ENCODE results near the gene GMPPB.
A peak's percentile ranks its signal among the peaks of the same experiment; 100 is the strongest.

Gene GMPPB

DNA sequence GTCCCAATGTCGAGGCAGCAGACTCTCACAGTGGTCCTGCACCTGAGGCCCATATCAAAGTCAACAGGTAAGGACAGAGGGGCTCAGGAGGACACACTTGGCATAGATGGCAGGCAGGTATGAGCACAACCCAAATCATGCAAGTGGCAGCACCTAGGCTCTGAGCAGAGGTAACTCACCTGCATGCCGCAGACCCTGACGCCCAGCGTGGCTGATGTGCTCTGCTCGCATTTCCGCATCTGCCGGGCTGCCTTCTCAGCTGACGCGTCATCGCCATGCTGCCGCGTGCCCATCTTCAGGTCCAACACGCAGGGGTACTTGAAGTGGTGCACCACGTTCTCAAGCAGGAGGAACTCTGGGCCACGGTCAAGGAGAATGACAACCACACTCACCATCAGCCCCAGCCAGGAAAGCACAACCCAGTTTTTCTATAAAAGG lies 4.2 kb upstream of the GMPPB start:
- DNase-seq: no peak

DNA sequence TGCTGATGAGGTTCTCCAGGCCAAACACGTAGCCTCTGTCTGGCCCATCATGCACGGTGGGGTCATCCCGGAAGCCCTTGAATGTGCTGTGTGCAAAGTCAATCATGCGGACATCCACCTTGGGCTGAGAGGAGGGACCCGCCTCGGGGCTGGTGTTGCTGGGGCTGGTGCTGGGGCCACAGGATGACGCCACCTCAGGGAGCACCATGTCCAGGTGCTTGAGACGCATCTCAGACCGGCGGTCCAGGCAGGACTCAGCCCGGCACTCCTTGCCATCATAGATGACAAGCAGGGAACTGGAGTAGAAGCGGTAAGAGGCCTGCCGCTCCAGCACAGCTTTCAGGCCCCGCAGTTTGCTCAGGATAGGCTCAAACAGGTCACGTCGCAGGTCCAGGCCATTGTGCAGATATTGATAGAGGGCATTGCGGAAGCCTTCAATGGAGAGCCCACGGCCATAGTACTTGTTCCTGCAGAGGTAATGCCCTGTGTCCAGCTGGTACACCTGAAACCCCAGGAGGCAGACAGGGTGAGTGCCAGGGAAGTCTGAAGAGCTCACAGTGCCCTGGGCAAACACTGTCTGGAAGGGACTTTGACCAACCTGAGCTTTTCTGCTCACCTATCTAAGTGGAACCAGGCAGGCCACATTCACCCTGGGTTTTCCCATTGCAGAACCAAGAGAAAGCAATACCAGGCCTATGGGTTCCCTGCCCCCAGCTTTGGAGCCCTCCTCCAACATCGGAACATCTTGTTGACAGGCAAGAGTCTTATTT lies 3.6 kb upstream of the GMPPB start:
- DNase-seq: no peak

DNA sequence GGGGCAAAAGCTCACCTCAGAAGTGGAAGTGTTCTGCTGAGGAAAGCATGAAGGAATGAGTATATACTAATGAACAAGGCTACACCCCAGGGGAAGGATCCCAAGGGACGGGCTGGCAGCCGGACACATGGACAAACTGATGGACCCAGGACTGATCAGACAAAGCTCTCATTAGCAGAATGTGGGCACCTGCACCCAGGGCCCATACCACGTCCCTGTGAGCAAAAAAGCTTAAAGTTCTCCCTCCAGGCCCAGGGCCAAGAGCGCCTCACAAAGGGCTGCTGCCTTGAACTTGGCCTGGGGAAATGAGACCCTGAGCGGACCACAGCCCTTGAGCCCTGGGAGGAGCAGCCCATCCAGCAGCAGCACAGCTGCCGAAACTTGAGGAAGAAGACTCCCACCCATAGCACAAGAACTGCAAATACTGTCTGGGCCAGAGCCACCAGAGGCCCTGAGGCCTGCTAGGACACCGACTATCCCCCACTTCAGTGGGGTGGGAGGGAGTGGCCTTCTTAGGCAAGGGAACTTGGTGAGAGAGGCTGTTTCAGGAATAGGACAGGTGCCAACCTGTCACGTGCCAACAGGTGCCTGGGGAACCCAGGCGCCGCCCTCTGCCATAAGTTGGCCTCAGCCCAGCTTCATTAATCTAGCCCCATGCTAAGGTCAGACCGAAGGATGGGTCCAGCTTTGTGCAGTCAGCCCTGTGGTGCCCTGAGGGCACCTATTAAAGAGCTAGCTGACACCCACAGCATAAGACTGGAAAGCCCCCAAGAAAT lies 2.3 kb upstream of the GMPPB start:
- DNase-seq: no peak

DNA sequence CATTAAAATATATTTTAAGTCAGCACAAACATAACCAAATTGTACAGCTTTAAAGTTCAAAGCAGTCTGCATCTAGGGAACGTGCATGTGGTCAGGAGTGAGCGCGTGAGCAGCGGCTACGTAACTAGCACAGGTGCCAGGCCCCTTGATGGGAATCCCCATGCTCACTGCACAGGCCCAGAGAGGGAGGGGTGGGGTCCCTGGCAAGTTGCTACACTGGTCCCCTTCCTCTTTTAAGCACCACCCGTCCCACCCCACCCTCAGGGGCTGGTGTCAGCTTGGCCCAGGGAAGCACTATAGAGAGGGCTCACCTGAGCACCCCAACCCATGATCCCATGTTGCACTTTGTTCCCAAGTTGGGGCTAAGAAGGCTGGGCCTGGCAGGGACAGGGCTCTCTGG lies 835 bp upstream of the GMPPB start:
- DNase-seq: no peak

DNA sequence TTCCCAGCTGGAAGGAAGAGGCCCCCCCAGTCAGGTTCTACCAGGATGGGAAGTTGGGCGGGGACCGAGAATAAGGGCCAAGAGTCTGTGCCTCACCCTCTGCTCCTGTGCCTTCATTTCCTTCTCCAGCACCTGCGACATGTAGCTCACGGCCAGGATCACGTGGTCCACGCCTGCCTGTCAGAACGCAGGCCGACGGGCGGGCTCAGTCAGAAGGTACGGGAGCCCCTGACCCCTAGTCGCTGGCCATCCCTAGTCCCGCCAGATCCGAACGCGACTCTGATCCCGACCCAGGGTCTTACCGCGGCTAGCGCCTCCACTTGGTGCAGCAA lies 489 bp downstream of the GMPPB start:
- peak; percentile 14 for DNase-seq

DNA sequence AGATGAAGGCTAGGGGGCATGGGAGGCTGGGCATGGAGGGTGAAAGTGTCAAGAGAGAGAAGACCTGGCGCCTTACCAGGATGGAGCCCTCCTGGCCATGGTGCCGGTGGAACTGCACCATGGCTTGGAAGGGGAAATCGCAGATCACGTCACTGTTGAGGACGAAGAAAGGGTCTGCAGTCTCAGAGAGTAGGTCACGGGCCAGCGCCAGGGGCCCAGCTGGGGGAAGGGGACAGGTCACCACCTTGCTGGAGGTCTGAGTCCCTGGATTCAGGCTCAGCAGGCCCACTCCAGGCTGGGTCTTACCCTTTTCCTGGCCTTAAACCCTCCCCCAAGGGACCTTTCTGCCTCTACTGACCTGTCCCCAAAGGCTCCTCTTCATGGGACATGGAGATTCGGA lies 855 bp downstream of the GMPPB start:
- no peak for DNase-seq

DNA sequence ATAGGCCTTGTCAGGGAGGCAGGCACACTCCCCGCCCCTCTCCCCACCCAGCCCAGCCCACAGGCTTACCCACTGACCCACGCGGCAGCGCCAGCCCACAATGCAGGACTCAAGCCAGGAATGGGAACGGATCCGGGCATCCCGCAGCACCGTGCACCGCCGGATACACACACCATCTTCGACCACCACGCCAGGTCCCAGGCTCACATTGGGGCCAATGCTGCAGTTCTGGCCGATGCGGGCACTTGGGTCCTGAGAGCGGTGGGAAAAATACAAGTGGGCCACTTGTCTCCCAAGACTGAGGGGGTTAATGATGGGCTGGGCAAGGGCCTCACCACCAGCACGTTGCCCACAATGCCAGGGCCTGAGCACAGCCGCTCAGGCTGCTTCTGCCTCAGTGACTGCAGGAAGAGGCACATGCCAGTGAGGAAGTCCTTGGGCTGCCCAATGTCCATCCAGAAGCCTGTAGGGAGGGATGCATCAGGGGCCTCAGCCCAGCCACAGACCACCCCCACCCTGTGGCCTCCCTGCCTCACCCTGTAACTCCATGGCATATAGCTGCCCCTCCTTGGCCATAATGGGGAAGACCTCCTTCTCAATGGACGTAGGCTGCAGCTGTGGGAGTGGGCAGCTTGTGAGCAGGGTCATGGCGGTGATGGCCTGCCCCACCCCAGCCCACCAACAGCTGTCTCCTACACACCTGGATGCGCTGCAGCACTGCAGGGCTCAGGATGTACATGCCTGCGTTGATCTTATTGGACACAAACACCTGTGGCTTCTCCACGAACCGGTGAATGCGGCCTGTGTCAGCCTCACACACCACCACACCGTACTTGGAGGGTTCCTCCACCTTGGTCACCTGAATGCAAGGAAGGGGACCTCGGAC lies 1.6 kb downstream of the GMPPB start:
- DNase-seq: no peak

DNA sequence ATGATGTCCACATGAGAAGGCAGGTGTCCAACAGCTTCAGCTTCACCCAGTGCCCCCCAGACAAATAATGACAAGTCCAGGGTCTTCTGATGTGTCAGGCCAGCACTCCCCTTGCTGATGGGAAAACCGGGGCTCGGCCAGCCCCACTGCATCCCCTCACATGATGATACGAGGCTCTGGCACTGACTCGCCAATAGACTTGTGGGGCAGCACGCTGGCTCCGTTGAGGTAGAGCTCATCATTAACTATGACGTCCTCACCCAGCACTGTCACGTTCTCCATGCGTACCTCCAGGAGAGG lies 2.2 kb downstream of the GMPPB start:
- no peak for DNase-seq

DNA sequence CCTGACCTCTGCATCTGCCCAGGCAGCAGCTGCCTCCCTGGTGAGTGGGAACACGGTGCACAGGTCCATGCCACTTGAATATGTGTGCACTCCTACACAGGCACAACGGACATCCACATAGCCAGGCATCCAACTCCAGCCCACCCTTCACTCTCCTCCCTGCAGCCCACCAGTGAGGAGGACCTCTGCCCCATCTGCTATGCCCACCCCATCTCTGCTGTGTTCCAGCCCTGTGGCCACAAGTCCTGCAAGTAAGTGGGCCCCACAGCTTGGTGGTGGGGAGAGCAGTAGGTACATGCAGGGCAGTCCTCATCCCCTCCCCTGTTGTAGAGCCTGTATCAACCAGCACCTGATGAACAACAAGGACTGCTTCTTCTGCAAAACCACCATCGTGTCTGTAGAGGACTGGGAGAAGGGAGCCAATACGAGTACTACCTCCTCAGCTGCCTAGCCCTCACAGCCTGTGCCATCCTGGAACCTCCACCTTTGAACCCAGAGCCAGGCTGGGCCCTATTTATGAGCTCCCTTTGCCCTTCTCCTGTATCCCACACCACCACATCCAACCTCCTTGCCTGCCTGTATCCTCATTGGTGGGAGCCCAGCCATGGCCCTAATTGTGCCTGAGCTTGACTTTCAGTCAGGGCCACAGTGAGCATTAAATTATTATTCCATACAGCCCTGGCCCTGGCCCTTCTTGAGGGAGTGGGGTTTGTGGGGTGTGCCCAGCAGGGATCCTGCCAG lies 2.7 kb downstream of the GMPPB start:
- DNase-seq: no peak

DNA sequence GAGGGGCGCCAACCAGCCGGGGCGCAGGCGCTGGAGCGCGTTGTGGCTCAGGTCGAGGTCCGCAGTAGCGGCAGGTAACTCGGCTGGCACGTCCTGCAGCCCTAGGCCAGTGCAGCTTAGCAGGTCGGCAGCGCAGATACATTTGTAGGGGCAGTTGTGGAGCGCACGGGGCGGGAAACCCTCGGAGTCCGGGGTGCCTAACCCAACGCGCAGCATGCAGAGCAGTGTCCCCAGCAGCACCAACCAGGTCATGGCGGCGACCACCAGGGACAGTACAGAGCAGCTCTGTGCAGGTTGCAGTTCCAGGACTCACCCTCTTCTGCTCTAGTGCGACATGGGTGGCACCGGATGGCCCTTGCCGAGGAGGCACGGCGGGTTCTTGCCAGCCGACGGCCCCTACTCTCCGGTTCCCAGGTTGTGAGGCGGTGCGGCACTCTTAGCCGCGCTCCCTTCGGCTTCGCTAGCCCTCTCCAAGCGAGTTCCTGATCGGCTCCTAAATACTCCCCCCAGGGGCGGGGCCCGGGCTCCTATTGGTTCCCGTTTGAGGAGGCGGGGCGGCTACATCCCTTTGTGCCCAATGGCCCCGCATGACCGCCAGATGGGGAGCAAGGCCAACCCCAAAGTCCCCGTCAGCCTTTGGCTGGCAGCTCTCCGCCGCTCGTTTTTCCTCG lies 4.4 kb downstream of the GMPPB start, which contains the start of gene AMIGO3:
AMIGO3 (minus strand) TSS at position 471 of the 671 bp plus-strand sequence; CDS start at position 252, 219 bp downstream.
- no peak for DNase-seq

DNA sequence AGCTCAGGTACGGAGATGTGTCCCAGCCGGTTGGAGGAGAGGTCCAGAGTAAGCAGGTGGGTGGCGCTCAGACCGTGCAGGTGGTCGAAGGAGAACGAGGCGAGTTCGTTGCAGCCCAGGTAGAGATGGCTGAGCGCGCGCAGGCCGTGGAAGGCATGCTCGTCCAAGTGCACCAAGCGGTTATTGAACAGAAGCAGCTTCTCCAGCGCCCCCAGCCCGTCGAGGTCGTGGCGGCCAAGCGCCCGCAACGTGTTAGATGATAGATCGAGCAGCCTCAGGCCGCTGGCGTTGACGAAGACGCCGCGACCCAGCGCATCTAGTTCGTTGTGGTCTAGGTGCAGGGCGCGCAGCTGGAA lies 4.9 kb downstream of the GMPPB start:
- no peak for DNase-seq

DNA sequence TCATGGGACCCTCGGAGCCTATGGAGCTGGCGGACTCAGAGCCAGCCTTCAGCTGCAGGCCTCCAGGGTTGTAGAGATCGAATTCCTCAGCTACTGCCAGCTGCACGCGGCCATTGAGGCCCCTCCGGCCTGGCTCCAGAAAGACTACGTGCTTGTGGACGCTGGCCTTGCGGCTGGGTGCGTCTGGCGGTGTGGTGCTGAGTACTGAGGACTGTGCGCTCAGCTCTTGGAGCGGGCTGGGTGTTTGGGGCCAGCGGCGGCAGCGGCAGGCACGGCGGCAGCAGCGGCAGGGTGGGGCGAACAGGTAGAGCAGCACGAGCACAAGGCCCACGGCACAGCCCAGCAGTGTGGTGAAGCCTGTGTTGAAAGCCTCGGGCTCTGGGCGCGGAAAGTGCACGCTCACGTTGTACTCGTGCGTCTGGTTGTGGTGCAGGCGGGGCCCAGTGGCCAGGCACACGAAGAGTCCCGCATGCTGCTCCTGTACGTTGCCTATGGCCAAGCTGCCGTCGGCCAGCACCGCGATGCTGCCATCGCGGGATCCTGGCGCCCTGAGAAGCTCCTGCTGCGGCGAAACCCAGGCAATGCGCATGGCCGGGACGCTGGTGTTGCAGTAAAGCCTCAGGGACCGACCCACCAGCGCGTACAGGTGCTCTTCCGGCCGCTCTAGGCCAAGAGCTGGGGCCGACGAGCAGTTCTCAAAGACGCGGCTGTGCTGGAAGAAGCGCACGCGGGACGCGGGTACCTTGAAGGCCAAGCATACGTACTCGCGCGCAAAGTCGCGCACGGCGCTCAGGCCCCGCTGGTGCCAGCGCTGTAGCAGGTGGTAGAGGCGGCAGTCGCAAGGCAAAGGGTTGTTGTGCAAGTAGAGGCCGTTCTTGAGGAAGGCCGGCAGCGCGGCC lies 5.5 kb downstream of the GMPPB start:
- DNase-seq: no peak

DNA sequence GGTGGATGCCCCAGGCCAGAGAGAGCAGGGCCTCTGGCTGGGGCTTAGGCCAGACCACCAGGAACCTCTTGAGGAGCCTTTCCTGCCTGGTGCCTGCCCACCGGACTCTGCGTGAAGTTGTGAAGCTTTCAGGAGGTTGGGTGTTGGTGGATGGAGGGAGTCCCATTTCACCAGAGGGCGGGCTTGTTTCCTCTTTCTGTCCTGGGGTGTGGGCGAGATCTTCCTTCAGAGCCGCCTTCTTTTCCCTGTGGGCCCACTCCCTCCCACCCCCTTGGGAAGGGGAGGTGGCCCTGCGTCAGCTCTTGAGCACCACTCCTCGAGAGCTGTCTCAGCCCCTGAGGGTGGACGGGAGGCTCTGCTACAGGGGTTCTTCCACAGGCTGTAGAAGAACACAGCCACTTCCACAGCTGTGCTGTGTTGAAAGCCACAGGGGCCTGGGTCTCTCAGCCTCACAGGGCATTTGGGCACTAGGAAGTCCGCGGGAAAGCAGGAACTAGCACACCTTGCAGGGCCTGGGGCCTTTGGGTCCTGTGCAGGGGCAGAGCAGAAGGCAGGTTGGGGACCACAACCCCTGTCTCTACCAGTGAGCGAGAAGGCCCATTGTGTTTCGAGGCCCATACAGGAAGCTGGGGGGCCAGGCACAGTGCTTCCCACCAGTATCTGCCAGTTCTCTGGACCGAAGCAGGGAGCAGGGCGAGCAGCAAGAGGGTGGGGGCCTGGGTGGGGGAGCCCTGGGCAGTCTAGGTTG lies 6.4 kb downstream of the GMPPB start:
- no peak for DNase-seq

DNA sequence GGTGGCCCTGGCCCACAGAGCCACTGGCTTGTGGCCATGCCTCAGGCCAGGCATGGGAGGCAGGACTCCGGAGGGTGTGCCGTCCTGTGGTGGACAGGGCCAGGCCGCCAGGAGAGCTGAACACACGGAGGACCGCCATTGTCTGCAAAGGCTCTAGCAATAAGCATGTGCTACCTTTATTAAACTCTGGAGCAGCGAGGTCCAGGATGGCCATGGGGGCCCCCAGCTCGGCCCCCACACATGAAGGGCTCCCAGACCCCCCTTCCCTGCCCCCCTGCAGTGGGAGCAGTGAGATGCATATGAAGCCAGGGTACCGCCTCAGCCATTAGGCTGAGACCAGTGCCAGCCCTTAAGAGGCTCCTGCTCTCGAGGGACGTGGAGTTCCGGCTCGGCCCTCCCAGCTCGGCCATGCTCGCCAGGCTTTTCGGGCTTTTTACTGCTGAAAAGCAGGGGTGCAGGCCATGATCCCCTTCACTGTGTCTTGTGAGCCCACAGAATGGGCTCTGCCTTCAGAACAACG lies 7.0 kb downstream of the GMPPB start:
- DNase-seq: no peak

DNA sequence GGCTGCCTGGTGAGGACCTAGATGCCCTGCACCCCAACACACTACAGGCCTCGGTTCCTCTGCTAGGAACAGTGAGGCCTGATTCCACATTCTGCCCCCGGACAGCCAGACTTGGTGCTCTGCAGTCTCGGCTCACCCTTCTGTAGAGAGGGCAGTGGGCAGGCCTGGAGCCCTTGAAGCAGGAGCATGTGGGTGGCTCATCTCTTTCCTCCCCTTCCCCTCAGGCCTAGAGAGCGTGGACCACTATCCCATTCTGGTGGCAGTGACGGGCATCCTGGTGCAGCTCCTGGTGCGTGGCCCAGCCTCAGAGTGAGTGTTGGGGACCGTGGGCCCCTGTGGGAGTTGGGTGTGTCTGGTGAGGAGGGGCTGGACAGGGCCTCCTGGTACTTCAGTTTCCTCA lies 7.6 kb downstream of the GMPPB start:
- no peak for DNase-seq

DNA sequence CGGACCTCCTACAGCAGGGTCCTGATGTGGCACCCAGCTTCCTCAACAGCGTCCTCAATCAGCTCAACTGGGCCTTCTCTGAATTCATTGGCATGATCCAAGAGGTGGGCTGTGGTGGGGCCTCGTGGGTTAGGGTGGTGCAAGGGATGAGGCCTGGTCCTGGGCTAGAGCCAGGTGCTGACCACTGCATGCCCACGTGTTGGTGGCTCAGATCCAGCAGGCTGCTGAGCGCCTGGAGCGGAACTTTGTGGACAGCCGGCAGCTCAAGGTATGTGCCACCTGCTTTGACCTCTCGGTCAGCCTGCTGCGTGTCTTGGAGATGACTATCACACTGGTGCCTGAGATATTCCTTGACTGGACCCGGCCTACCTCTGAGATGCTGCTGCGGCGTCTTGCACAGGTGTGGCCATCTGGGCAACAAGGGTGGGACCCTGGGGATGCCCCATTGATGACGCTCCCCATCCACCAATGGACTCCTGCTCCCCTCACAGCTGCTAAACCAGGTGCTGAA lies 8.1 kb downstream of the GMPPB start:
- DNase-seq: no peak

DNA sequence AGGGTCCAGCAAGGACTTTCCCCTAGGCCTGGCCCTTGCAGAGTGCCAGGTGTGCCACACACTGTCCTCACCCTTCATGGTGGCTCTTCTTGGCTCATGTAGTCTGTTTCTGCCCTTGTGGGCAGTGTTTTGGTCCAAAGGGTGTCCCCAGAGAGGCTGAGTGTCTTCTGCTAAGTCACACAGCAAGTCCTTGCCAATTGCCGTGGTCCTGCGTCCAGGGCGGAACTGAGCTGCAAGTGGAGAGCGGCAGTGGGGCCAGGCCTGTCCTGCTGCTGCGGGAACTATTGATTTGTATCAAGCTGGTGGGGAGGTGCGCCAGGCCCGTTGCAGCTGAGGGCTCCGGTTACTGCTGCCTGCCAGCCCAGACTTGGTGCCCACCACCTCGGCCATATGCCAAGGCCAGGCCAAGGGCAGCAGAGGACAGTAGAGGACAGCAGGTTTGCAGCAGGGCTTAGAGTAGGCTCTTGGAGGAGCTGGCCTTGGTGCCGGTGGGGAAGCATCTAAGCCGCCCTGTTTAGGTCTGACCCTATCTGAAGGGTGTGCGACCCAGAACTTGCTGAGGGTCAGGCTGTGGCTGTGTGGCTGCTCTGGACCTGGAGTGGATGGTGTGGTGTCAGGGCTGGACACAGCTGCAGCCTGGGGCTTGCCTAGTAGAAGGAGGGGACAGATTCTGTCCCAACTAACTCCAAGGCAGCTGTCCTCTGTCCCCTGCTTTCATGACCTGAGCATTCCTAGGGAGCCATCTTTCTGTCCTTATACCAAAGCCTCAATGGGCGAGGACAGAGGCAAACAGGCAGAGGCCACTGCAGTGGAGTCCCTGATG lies 8.8 kb downstream of the GMPPB start:
- DNase-seq: no peak

DNA sequence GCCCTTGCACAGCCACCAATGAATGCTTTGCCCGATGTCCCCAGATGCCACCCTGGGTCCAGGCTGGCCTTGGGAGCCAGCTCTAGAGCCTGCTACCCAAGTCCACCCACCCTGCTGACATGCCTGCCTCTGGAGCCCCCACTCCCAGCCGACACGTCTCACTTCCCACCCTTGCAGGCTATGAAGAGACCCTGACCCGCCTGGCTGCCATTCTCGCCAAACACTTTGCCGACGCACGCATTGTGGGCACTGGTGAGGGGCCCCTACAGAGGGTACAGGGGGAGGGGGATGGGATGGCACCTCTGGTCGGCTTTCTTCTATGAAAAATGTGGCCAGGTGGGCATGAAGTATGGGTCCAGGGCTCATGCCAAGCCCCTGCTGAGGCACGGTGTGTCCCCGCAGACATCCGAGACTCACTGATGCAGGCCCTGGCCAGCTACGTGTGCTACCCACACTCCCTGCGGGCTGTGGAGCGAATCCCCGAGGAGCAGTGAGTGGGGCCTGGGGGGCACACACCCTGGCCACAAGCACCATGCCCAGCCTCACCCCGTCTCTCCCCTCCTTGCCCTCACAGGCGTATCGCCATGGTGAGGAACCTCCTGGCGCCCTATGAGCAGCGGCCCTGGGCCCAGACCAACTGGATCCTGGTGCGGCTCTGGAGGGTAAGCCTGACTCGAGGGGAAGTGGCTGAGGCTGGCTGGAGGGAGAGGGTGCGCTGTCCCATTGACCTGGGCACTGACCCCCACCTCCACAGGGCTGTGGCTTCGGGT lies 10.2 kb downstream of the GMPPB start:
- DNase-seq: no peak

Measured in DMS79 treated with DMSO at 0.1 percent for 48 hours (cell line).